Esophagus squamous epithelium (tissue), 5 donors: ENCODE measurements around the gene TRMU. TPM values are rescaled to one million over a fixed set of nuclear protein-coding genes. Genes with fewer than 3 reads are reported as not detected.

Experiments used
- DNase-seq: peaks from one replicate; lab custom pipeline; 2025; lab: John Stamatoyannopoulos, UW
- H3K27ac ChIP-seq, 4 donors: fragments of 200-600 bp; sonication (generic); one replicate each; pipeline ENCODE4 v1.5.1; 2016 to 2019; ENCODE audit warnings: mild to moderate bottlenecking in 1 of 4
- H3K27me3 ChIP-seq, 4 donors: fragments of 200-600 bp; sonication (generic); 1 replicate in 3 of 4; 2 replicates in 1 of 4; pipeline versions ENCODE4 v1.5.1 to v1.6.0; 2017 to 2021; ENCODE audit warnings: antibody characterized with exemption in 1 of 4
- H3K36me3 ChIP-seq, 3 donors: fragments of 200-600 bp; sonication (generic); one replicate each; pipeline ENCODE4 v1.5.1; 2016 to 2019
- H3K4me1 ChIP-seq, 3 donors: fragments of 200-600 bp; sonication (generic); one replicate each; pipeline ENCODE4 v1.5.1; 2017 to 2019
- H3K4me3 ChIP-seq, 4 donors: fragments of 200-600 bp; sonication (generic); 1 replicate in 3 of 4; 2 replicates in 1 of 4; pipeline ENCODE4 v1.5.1; 2016 to 2019; ENCODE audit warnings: mild to moderate bottlenecking in 2 of 4, moderate library complexity in 1 of 4
- H3K9me3 ChIP-seq, 3 donors: fragments of 200-600 bp; sonication (generic); one replicate each; pipeline ENCODE4 v1.5.1; 2016 to 2019
- CTCF ChIP-seq, 6 experiments: fragments of 450-650 bp in 4 of 6; fragments of 200-600 bp in 2 of 6; sonication (generic) in 2 of 6; IDR thresholded peaks; one replicate each; pipeline ENCODE4 v1.5.1; 2016 to 2019; ENCODE audit warnings: antibody characterized with exemption in 6 of 6, mild to moderate bottlenecking in 4 of 6, moderate library complexity in 4 of 6
- POLR2A ChIP-seq, 4 donors: fragments of 450-650 bp; IDR thresholded peaks; one replicate each; pipeline ENCODE4 v1.6.1; 2017; ENCODE audit warnings: antibody characterized with exemption in 4 of 4, mild to moderate bottlenecking in 4 of 4, moderate library complexity in 3 of 4
- WGBS, 2 donors: methylation state at CpG; one replicate each; pipeline ENCODE4 v1.1.5; 2018; 5-methylcytosine and 5-hydroxymethylcytosine counted together
- intact Hi-C: fragments of 100-400 bp; cut with DNase I; formaldehyde crosslinking; loops from one replicate; pipeline ENCODE4 v1.15.0; 2022
- total RNA-seq, 4 donors: library from RNA; depleted of rRNA; stranded (reverse); fragments of >200 nt; gene quantifications; one replicate each; pipeline ENCODE4 v1.1.0, GENCODE V29; 2016
- donor health status: DM: yes; HTN: yes; CAD: no.

The TRMU gene
- total RNA-seq, 4 donors from 2014 or later = 17.7 to 43.1 (median 32.5) TPM

- Histone ChIP-seq H3K9me3 (no peaks in the 10 kb centered on the region), H3K4me1 (no peaks in the 10 kb centered on the region), H3K27ac (no peak overlapping the region), H3K4me3 (no peak overlapping the region), H3K27me3 (no peaks in the 10 kb centered on the region), H3K36me3 (peaks cover 0 to 44% (median 0%) of the 10 kb centered on the region in 3 donors)
- DNase-seq = no peak
- no peak for TF ChIP-seq CTCF (IDR thresholded peaks at IDR 0.05)
- TF ChIP-seq POLR2A (IDR thresholded peaks at IDR 0.05) = no peak
- WGBS, 2 donors = 76 to 98% methylated on average over 4 to 6 of the region's 8 CpGs
- intact Hi-C loops = no loop called here
These were observed 70.8 kb downstream of the TRMU start for GRCh38 chr22:46406349-46406748.

- H3K27me3 ChIP-seq = no peaks in the 10 kb centered on the region
- WGBS, 2 donors = 79 to 83% methylated on average over 1 to 6 of the region's 15 CpGs
- no peak overlapping the region for H3K4me3 ChIP-seq
- no peak for TF ChIP-seq CTCF (IDR thresholded peaks at IDR 0.05)
- no peak for TF ChIP-seq POLR2A (IDR thresholded peaks at IDR 0.05)
- H3K36me3 ChIP-seq = peaks cover 0 to 47% (median 0%) of the 10 kb centered on the region in 3 donors
- no peak overlapping the region for H3K27ac ChIP-seq
- no peaks in the 10 kb centered on the region for H3K4me1 ChIP-seq
- no peak for DNase-seq
- intact Hi-C loops = no loop called here
- H3K9me3 ChIP-seq = no peaks in the 10 kb centered on the region
These were observed 71.3 kb downstream of the TRMU start for GRCh38 chr22:46406791-46407190.

Other genes with a start within 250 kb of the TRMU start
- gene PPARA, start 185.2 kb upstream of the TRMU start, total RNA-seq = 10 to 100 TPM in 2 of 4 donors, 1 to 10 TPM in 2; 7.7 to 18.5 (median 10.1) TPM
- 10 to 100 TPM in 1 of 4 donors, 1 to 10 TPM in 3; 3.0 to 12.4 (median 5.2) TPM for gene CDPF1, start 85.4 kb upstream of the TRMU start, total RNA-seq
- gene PKDREJ, start 72.4 kb upstream of the TRMU start, total RNA-seq = under 1 TPM in 2 of 4 donors, not detected in 2; 0.11 to 0.19 TPM
- 10 to 100 TPM; 13.6 to 30.5 (median 19.5) TPM for gene TTC38, start 67.7 kb upstream of the TRMU start, total RNA-seq
- gene GTSE1, start 38.8 kb upstream of the TRMU start, total RNA-seq = 1 to 10 TPM; 1.4 to 8.0 (median 3.4) TPM
- 10 to 100 TPM; 38.7 to 50.6 (median 43.7) TPM for gene CELSR1, start 201.9 kb downstream of the TRMU start, total RNA-seq